Testis (tissue), 2 donors: ENCODE results near the gene PRIM2.
"Not testable (repeated sequence)": the region's sequence is repeated elsewhere in the genome, so short reads cannot be mapped to it uniquely, and the experiment has no call there.

Experiments used
- CTCF ChIP-seq, 3 experiments: fragments of 450-650 bp in 2 of 3; fragments of 200-600 bp in 1 of 3; sonication (generic) in 1 of 3; IDR thresholded peaks; one replicate each; pipeline ENCODE4 v1.5.1; 2016 to 2019; ENCODE audit warnings: antibody characterized with exemption in 3 of 3, mild to moderate bottlenecking in 2 of 3, moderate library complexity in 1 of 3
- POLR2A ChIP-seq: fragments of 450-650 bp; IDR thresholded peaks from one replicate; pipeline ENCODE4 v1.6.1; 2017; ENCODE audit warnings: antibody characterized with exemption, mild to moderate bottlenecking, moderate library complexity

GRCh38 chr6:57368965-57369731 lies 51.7 kb downstream of the PRIM2 start:
- TF ChIP-seq CTCF (IDR thresholded peaks at IDR 0.05); POLR2A: not testable (repeated sequence)
